HCT116 (cell line): ENCODE measurements around the gene FAM83B. TPM values are rescaled to one million over a fixed set of nuclear protein-coding genes. Genes with fewer than 3 reads are reported as not detected.

ENCODE experiments used
- ATAC-seq: fragments of 200-7000 bp; cut with Tn5 transposase; 2 replicates; pipeline ENCODE4 v1.9.1; 2020; ENCODE audit warnings: mild to moderate bottlenecking, moderate library complexity
- BruUV-seq: library from RNA; stranded (reverse); fragments of 400-500 nt; replicated peaks from 2 replicates; lab custom pipeline; 2021; lab: Mats Ljungman, UMichigan
- CTCF ChIA-PET: fragments of 300-600 bp; sonication (Branson Sonifier 250); formaldehyde crosslinking; loops from one replicate; lab custom pipeline; 2021; ENCODE audit warnings: antibody characterized with exemption; lab: Charles Lee
- POLR2A ChIA-PET: fragments of 300-600, 350-600 bp; sonication (Branson Sonifier 250); formaldehyde crosslinking; loops from one replicate; lab custom pipeline; 2021; ENCODE audit warnings: antibody characterized with exemption; lab: Charles Lee
- RAD21 ChIA-PET, 2 experiments: fragments of 300-600 bp; sonication (Branson Sonifier 250); formaldehyde crosslinking; loops; one replicate each; lab custom pipeline; 2023; ENCODE audit warnings: low total read pairs in 2 of 2; ENCODE audit not compliant: uncharacterized antibody in 2 of 2, unreplicated experiment in 2 of 2, low non-redundant PET in 1 of 2; lab: Charles Lee
- DNase-seq: peaks from one replicate; pipeline ENCODE4 v3.0.0-alpha.2; 2010; ENCODE audit warnings: low read depth, low spot score
- H2AFZ ChIP-seq: fragments of 200-600 bp; shearing (Covaris generic), sonication (generic); 2 replicates; pipeline ENCODE4 v1.6.1; 2017; ENCODE audit warnings: low read depth, mixed run types, mixed read lengths, antibody characterized with exemption, low read length; ENCODE audit not compliant: poor library complexity, severe bottlenecking
- H3K27ac ChIP-seq: 2 replicates; pipeline ENCODE4 v1.5.1; 2012; ENCODE audit warnings: low read depth, low read length
- H3K27me3 ChIP-seq: fragments of 200-600 bp; sonication (generic); 2 replicates; pipeline ENCODE4 v1.6.1; 2016; ENCODE audit warnings: mixed run types, low read length, mixed read lengths; ENCODE audit not compliant: insufficient read depth
- H3K36me3 ChIP-seq, 2 experiments: fragments of 200-500 bp in 1 of 2; fragments of 200-600 bp in 1 of 2; sonication (Bioruptor generic) in 1 of 2; sonication (generic) in 1 of 2; 2 replicates each; pipeline versions ENCODE4 v1.5.1 to v1.6.1; 2014 to 2016; ENCODE audit warnings: low read length in 2 of 2, inconsistent platforms in 1 of 2, mixed read lengths in 1 of 2, mixed run types in 1 of 2; ENCODE audit not compliant: insufficient read depth in 2 of 2, control insufficient read depth in 1 of 2
- H3K4me1 ChIP-seq, 2 experiments: fragments of 200-600 bp in 1 of 2; sonication (generic) in 1 of 2; 2 replicates each; pipeline versions ENCODE4 v1.5.1 to v1.6.1; 2012 to 2017; ENCODE audit warnings: low read length in 2 of 2, inconsistent platforms in 1 of 2, mild to moderate bottlenecking in 1 of 2, mixed read lengths in 1 of 2, mixed run types in 1 of 2, moderate library complexity in 1 of 2; ENCODE audit not compliant: insufficient read depth in 2 of 2, control insufficient read depth in 1 of 2
- H3K4me2 ChIP-seq: fragments of 200-600 bp; sonication (generic); 2 replicates; pipeline ENCODE4 v1.6.1; 2017; ENCODE audit warnings: mixed run types, low read length, mixed read lengths
- H3K4me3 ChIP-seq, 2 experiments: fragments of 200-600 bp in 1 of 2; sonication (generic) in 1 of 2; replicated peaks in 1 of 2; 2 replicates each; pipeline ENCODE4 v1.5.1; 2011 to 2016; ENCODE audit warnings: low read length in 2 of 2, control low read depth in 1 of 2, low read depth in 1 of 2, mild to moderate bottlenecking in 1 of 2, mixed read lengths in 1 of 2, mixed run types in 1 of 2
- H3K79me2 ChIP-seq: fragments of 200-600 bp; sonication (generic); 2 replicates; pipeline ENCODE4 v1.6.1; 2017; ENCODE audit warnings: mild to moderate bottlenecking, mixed run types, low read length, moderate library complexity, mixed read lengths; ENCODE audit not compliant: insufficient read depth
- H3K9ac ChIP-seq: fragments of 200-600 bp; sonication (generic); 2 replicates; pipeline ENCODE4 v1.6.1; 2016; ENCODE audit warnings: low read length, mixed read lengths
- H3K9me2 ChIP-seq: fragments of 200-600 bp; sonication (generic), shearing (Covaris generic); 2 replicates; pipeline ENCODE4 v1.6.1; 2017; ENCODE audit warnings: mixed run types, mild to moderate bottlenecking, moderate library complexity; ENCODE audit not compliant: insufficient read depth
- H3K9me3 ChIP-seq, 2 experiments: fragments of 200-500 bp in 1 of 2; fragments of 200-600 bp in 1 of 2; sonication (Bioruptor generic) in 1 of 2; sonication (generic) in 1 of 2; 2 replicates each; pipeline ENCODE4 v1.6.1; 2014 to 2017; ENCODE audit warnings: low read length in 2 of 2, mixed read lengths in 2 of 2, inconsistent platforms in 1 of 2, low read depth in 1 of 2, mild to moderate bottlenecking in 1 of 2, mixed run types in 1 of 2, moderate library complexity in 1 of 2; ENCODE audit not compliant: control insufficient read depth in 1 of 2, insufficient read depth in 1 of 2
- H4K20me1 ChIP-seq: fragments of 200-600 bp; sonication (generic), shearing (Covaris generic); 2 replicates; pipeline ENCODE4 v1.6.1; 2017; ENCODE audit warnings: mixed run types, mild to moderate bottlenecking, moderate library complexity; ENCODE audit not compliant: insufficient read depth
- CTCF ChIP-seq, 3 experiments: fragments of 200-600 bp in 1 of 3; sonication (generic) in 1 of 3; IDR thresholded peaks in 2 of 3; conservative IDR thresholded peaks in 1 of 3; 2 replicates each; pipeline ENCODE4 v1.5.1; 2012 to 2017; ENCODE audit warnings: low read depth in 2 of 3, low read length in 2 of 3, antibody characterized with exemption in 1 of 3, borderline replicate concordance in 1 of 3, control low read depth in 1 of 3, mild to moderate bottlenecking in 1 of 3, mixed read lengths in 1 of 3, mixed run types in 1 of 3, moderate library complexity in 1 of 3; ENCODE audit not compliant: insufficient read depth in 1 of 3
- EGR1 ChIP-seq: IDR thresholded peaks from 2 replicates; pipeline ENCODE4 v1.6.1; 2012; ENCODE audit warnings: low read depth
- EZH2 ChIP-seq: fragments of 200-600 bp; sonication (generic); IDR thresholded peaks from 2 replicates; pipeline ENCODE4 v1.6.1; 2017; ENCODE audit warnings: antibody characterized with exemption, mixed run types
- EZH2phosphoT487 ChIP-seq: fragments of 200-600 bp; IDR thresholded peaks from 2 replicates; pipeline ENCODE4 v1.6.1; 2018; ENCODE audit warnings: antibody characterized with exemption, borderline replicate concordance
- JUND ChIP-seq: IDR thresholded peaks from 2 replicates; pipeline ENCODE4 v1.6.1; 2012
- POLR2A ChIP-seq: IDR thresholded peaks from 2 replicates; pipeline ENCODE4 v1.7.0; 2011; ENCODE audit warnings: borderline replicate concordance; ENCODE audit not compliant: insufficient read depth, insufficient read length; ENCODE audit errors: extremely low read depth
- REST ChIP-seq: IDR thresholded peaks from 2 replicates; pipeline ENCODE4 v1.6.1; 2012; ENCODE audit warnings: low read depth
- SIN3A ChIP-seq: IDR thresholded peaks from 2 replicates; pipeline ENCODE4 v1.6.1; 2012; ENCODE audit warnings: low read depth
- SRF ChIP-seq: IDR thresholded peaks from 2 replicates; pipeline ENCODE4 v1.6.1; 2012; ENCODE audit warnings: low read depth
- YY1 ChIP-seq: IDR thresholded peaks from 2 replicates; pipeline ENCODE4 v1.6.1; 2011; ENCODE audit warnings: low read length, low read depth, moderate library complexity, mild to moderate bottlenecking; ENCODE audit not compliant: insufficient replicate concordance; ENCODE audit errors: extremely low read depth
- ZBTB33 ChIP-seq: IDR thresholded peaks from 2 replicates; pipeline ENCODE4 v1.6.1; 2011; ENCODE audit warnings: mild to moderate bottlenecking, low read length, moderate library complexity; ENCODE audit not compliant: insufficient replicate concordance; ENCODE audit errors: extremely low read depth
- ZFX ChIP-seq: fragments of 450-650 bp; IDR thresholded peaks from 2 replicates; pipeline ENCODE4 v1.6.1; 2017
- ZNF274 ChIP-seq: fragments of 200-500 bp; sonication (Bioruptor generic); IDR thresholded peaks from 2 replicates; pipeline ENCODE4 v1.6.1; 2014; ENCODE audit warnings: mild to moderate bottlenecking, low read depth, low read length, inconsistent platforms
- intact Hi-C: fragments of 100-400 bp; cut with micrococcal nuclease; formaldehyde crosslinking; loops from 2 replicates; pipeline ENCODE4 v1.10.0; 2022
- total RNA-seq: library from RNA; stranded (reverse); gene quantifications from one replicate; pipeline ENCODE4 v1.2.1, GENCODE V29; 2021; ENCODE audit not compliant: unreplicated experiment

The FAM83B gene
- total RNA-seq, 1 experiment from 2014 or later = 16.9 TPM

GRCh38 chr6:54903884-54904283 is 57.3 kb downstream of the FAM83B start:
- intact Hi-C loops = no loop called here
- no peaks in the 10 kb centered on the region for H3K36me3 ChIP-seq
- no peak overlapping the region for H3K9ac ChIP-seq
- H3K9me3 ChIP-seq = no peaks in the 10 kb centered on the region
- no peak overlapping the region for H3K4me2 ChIP-seq
- ChIA-PET CTCF (no interaction called here), RAD21 (no interaction called here), POLR2A (no interaction called here)
- no TSS peak for BruUV-seq
- no peaks in the 10 kb centered on the region for H3K79me2 ChIP-seq
- no peaks in the 10 kb centered on the region for H3K27me3 ChIP-seq
- TF ChIP-seq SRF (no peak), JUND (no peak), SIN3A (no peak), ZNF274 (no peak), POLR2A (no peak), YY1 (no peak), REST (no peak)
- no peaks in the 10 kb centered on the region for H4K20me1 ChIP-seq
- ATAC-seq (no peak), DNase-seq (no peak)
- H3K27ac ChIP-seq = no peak overlapping the region
- no peaks in the 10 kb centered on the region for H3K9me2 ChIP-seq
- H3K4me1 ChIP-seq = peaks cover 0 to 10% of the 10 kb centered on the region in 2 experiments; a peak in 1 of 4 replicates
- no peak overlapping the region for H3K4me3 ChIP-seq
- no peak overlapping the region for H2AFZ ChIP-seq

GRCh38 chr6:54907355-54907754 is 60.8 kb downstream of the FAM83B start:
- ChIA-PET CTCF (no interaction called here), POLR2A (no interaction called here), RAD21 (no interaction called here)
- no peaks in the 10 kb centered on the region for H3K27me3 ChIP-seq
- BruUV-seq = no TSS peak
- intact Hi-C loops = no loop called here
- no peak overlapping the region for H3K9ac ChIP-seq
- H2AFZ ChIP-seq = no peak overlapping the region
- H3K36me3 ChIP-seq = no peaks in the 10 kb centered on the region
- DNase-seq (no peak), ATAC-seq (no peak)
- H4K20me1 ChIP-seq = no peaks in the 10 kb centered on the region
- no peak overlapping the region for H3K27ac ChIP-seq
- no peak overlapping the region for H3K4me2 ChIP-seq
- no peaks in the 10 kb centered on the region for H3K9me2 ChIP-seq
- H3K79me2 ChIP-seq = no peaks in the 10 kb centered on the region
- H3K9me3 ChIP-seq = no peaks in the 10 kb centered on the region
- H3K4me1 ChIP-seq = no peaks in the 10 kb centered on the region
- no peak overlapping the region for H3K4me3 ChIP-seq
- no peak for TF ChIP-seq EGR1
- no peak for TF ChIP-seq ZBTB33
- TF ChIP-seq ZFX = no peak
- no peak for TF ChIP-seq JUND
- no peak for TF ChIP-seq EZH2phosphoT487
- TF ChIP-seq EZH2 = no peak
- no peak for TF ChIP-seq YY1
- no peak for TF ChIP-seq POLR2A
- no peak for TF ChIP-seq CTCF (IDR thresholded peaks at IDR 0.05 in 2 of 3, conservative IDR thresholded peaks at IDR 0.05 in 1 of 3; ENCODE audit: borderline replicate concordance in 1 of 3, insufficient read depth in 1 of 3, low read depth in 2 of 3, low read length in 2 of 3)
